GM19025 (cell line): ENCODE data around the gene PLEKHA4.
A peak's percentile ranks its signal among the peaks of the same experiment; 100 is the strongest.
"Not testable (repeated sequence)": the region's sequence is repeated elsewhere in the genome, so short reads cannot be mapped to it uniquely, and the experiment has no call there.

Experiments
- ATAC-seq: cut with Tn5 transposase; IDR thresholded peaks from one replicate; pipeline ENCODE4 v1.9.1; 2021; ENCODE audit warnings: mild to moderate bottlenecking, low read depth, moderate library complexity; ENCODE audit not compliant: unreplicated experiment

The PLEKHA4 gene

DNA sequence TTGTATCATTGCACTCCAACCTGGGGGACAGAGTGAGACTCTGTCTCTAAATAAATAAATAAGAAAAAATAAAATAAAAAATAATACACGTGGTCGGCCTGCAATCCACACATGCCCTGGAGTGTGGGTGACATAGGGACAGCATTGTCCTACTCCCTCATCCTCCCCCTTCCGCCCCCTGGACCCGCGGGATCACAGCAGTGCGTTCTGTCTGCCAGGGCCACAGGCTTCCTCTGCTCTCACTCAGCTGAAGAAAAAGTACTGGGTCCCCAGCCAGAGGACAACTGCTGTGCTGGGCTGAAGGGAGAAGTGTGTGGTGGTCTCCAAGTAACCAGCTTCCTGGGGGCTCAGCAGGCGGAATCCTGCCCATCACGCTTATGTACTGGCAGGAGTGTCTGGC is 63.9 kb downstream of the PLEKHA4 start:
- no peak for ATAC-seq

DNA sequence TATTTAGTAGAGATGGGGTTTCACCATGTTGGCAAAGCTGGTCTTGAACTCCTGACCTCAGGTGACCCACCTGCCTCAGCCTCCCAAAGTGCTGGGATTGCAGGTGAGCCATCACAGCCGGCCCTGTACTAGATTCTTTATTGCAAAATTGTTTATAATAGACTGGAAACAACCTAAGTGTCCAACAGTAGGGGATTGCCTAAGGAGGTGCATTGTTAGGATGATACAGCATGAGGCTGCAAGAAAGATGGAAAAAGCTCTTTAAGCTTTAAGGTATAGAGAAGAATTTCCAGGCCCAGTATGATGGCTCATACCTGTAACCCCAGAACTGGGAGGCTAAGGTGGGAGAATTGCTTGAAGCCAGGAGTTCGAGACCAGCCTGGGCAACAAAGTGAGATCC is 65.8 kb downstream of the PLEKHA4 start:
- ATAC-seq, result no peak

DNA sequence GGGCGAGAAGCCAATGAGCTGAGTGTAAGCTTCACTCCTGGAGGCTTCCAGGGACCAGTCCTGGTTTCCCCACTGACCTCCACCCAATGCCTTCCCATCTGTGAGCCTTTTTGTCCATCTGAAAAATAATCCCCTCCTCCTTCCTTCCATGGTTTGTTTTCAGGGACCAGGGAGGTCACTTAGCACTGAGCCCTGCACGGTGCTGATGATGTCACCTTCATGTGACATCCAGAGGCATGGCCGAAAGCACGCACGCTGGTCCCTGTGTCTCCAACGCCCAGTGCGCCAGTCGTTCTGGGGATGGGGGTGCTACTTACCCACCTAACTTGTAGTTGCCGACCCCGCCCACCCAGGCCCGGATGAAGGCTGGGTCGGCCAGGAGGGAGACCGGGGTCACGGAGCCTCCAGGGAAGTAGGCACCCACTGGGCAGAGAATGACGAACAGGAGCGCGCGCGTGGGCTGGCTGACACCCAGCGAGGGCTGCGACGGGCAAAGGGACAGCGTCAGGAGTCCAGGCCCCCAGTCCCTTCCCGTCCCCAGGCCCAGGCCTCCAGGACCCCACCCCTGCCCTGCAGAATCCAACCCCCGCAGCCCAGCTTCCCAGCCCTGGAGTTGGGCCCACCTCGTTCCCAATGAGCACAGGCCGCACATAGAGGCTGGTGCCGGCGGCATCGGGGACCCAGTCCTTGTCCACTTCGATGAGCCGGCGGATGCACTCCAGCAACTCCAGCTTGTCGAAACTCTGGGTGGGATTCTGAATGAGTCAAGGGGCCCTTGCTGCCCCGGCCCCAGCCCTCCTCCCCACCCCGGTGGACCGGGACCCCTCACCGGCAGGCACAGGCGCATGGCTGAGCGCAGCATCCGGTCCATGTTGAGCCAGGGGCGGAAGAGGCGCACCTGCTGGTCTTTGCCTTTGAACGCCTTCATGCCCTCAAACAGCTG is 68.8 kb downstream of the PLEKHA4 start:
- no peak for ATAC-seq

DNA sequence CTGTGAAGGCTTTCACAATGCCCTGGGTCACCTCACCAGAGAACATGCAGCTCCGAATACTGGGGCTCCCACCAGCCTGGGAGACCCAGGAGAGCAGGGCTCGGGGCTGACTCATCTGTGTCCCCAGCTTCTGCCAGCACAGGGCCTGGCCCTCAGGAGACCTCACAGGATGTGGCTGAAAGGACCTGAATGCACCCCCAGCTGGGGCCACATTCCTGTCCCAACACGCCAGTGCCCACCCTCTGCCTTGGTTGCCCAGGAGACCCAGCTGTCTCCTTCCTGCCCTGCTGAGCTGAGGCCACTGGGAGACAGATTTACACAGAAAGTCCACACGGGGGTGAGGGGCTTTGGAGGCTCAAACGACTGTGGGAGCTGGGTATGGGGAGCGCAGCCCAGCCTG is 69.5 kb downstream of the PLEKHA4 start:
- no peak for ATAC-seq

DNA sequence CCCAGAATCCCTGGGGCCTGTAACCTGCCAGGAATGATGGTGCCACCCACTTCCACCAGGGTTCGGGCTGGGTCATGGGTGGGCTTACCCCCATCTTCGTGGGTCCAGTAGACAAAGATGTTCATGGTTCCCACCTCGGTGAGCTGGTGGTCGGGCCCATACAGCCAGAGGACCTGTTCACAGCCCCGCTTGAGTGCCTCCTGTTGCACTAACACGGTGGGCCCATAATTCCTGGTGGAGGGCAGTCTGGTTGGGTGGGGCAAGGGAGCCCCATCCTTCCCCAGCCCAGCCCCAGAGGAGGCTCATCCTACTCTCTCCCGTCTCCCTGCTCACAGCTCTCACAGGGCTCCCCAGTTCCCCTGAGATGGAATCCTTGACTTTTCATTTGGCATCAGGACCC is 71.3 kb downstream of the PLEKHA4 start:
- ATAC-seq, result no peak

DNA sequence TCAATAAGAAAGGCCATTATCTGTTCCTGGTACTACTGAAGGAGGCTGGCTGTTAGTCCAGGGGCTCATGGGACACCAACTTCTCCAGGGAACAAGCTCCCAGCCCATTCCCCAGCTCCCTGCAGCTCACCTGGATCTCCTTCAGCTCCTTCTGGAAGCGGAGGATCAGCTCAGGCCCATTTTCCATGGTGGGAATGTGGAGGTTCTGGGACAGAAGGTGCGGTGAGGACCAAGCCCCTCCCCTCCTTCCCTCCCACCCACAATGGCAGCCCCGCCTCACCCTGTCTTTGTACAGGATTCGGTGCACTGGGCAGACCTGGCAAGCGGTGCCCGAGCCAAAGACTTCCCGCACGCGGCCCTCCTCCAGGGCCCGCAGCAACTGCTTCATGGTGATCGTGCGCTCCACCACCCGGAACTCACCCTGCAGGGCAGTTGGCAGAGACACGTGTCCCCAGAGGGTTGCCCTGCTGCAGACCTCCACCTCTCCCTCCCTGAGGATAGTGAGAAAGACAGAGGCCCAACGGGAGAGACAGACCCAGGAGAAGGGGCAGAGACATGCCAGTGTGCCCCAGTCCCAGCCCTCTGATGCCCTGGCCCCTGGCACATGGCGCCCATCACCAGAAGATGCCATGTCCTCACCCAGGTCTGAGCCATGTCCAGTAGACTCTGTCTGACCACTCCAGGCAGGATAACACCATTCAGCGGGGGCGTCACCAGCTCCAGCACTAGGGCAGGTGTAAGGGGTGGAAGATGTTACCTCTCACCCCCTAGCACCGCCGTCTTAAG is 71.9 kb downstream of the PLEKHA4 start:
- no peak for ATAC-seq

DNA sequence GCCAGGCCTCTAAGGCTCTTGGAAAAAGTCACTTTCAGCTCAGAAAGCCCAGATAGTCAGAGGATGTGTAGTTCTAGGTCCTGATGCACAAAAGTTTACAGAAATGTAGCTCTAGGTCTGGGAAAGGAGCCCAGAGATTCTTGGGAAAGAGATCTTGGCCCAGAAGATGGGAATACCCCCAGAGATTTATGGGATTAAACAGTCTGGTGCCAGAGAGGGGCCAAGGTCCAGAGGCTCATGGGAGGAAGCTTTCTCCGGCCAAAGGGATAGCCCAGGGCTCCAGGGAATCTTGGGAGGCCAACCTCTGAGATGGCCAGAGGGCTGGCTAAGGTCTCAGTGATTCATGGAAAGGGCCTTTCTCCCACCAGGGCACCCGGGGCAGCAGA is 72.7 kb downstream of the PLEKHA4 start:
- ATAC-seq, result no peak

DNA sequence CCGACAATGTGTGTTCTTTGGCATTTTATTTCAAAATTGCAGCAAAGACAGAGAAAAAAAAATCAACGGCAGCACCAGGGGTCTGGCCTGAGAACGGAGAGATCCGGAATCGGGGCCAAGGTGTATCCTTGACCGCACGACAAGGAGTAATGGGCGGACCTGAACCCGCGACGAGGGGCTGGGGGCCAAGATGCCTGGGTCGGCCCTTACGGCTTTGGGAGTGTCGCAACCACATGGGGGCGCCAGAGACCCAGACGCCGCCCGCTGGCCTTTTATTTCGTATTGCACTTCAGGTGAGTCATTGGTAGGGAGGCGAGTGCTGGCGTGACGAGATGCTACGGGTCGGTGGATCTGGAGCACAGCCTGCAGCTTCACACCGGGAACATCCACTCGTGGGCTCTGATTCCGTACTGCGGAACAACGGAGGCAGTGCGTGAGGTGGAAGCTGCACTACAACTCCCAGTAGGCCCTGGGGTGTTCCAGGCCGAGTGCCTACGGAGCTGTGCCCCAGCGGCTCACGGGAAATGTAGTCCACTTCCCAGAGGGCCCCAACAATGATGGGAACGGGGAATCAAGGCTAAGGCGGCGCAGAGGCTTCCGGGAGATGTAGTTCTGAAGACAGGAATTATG is 73.2 kb downstream of the PLEKHA4 start:
- ATAC-seq, result peak; percentile 73

DNA sequence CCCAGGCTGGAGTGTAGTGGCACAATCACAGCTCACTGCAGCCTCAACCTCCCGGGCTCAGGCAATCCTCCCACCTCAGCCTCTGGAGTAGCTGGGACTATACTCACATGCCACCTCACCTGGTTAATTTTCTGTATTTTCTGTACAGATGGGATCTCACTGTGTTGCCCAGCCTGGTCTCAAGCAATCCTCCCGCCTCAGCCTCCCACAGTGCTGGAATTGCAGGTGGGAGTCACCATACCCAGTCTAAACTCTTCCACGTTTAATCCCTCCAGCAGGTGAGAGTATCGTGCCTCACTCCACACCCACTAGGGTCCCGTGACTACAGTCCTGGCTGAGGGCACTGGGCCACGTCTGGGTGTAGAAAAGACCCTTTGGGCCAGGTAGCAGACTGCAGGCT is 74.1 kb downstream of the PLEKHA4 start:
- ATAC-seq, result no peak

DNA sequence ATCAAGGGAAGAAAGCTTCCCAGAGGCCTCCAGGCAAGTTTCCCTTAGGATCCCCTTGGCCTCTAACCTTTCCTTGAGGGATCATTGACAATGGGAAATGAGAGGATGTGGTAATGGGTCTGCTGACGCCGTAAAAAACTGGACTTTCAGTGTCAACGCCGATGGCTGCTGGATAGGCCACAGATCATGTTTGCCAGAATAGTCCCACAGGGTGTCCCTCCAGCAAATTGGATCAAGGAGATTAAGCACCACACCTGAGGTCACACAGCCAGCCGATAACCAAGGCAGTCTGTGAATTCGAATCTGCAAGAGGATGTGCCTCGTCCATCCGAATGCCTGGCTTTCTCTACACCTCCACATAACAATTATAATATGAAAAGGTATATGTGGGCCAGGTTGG is 75.1 kb downstream of the PLEKHA4 start:
- no peak for ATAC-seq

DNA sequence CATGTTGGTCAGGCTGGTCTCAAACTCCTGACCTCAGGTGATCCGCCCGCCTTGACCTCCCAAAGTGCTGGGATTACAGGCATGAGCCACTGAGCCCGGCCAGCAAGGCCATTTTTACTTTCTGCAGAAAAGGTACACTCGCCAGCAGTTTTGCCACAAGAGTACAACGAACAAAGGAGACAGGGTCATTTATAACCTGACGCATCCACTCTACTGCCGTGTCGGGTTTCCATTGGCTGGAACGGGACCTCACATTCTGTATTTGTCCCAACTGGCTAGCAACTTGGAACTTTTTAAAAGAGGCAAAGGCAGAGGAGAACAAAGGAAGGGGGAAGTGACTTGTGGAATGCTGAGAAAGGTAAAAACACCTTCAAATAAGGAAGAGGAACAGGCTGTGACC is 81.1 kb downstream of the PLEKHA4 start:
- not testable (repeated sequence) for ATAC-seq
